ENCODE measurements around the gene TMEM131. TPM values are rescaled to one million over a fixed set of nuclear protein-coding genes. Genes with fewer than 3 reads are reported as not detected.
"Not testable (repeated sequence)": the region's sequence is repeated elsewhere in the genome, so short reads cannot be mapped to it uniquely, and the experiment has no call there.

Gene TMEM131
- polyA plus RNA-seq, 3 donors, result 45.1 to 48.1 (median 46.7) TPM

- DNase-seq (ENCODE audit: extremely low read depth in 1 of 11, low read depth in 9 of 11, low spot score in 4 of 11), result no peak
Measured at GRCh38 chr2:97848306-97848705, 147.4 kb downstream of the TMEM131 start.

GRCh38 chr2:97846716-97847115 is 149.0 kb downstream of the TMEM131 start:
- not testable (repeated sequence) for DNase-seq (ENCODE audit: extremely low read depth in 1 of 11, low read depth in 9 of 11, low spot score in 4 of 11)

- no peak for DNase-seq (ENCODE audit: extremely low read depth in 1 of 11, low read depth in 9 of 11, low spot score in 4 of 11)
Measured at GRCh38 chr2:97845818-97846217, 149.9 kb downstream of the TMEM131 start.

- DNase-seq (ENCODE audit: extremely low read depth in 1 of 11, low read depth in 9 of 11, low spot score in 4 of 11), result no peak
Measured at GRCh38 chr2:97845133-97845532, 150.6 kb downstream of the TMEM131 start.

GRCh38 chr2:97844311-97844859 is 151.4 kb downstream of the TMEM131 start:
- no peak for DNase-seq (ENCODE audit: extremely low read depth in 1 of 11, low read depth in 9 of 11, low spot score in 4 of 11)

GRCh38 chr2:97840198-97840597 is 155.6 kb downstream of the TMEM131 start:
- no peak for DNase-seq (ENCODE audit: extremely low read depth in 1 of 11, low read depth in 9 of 11, low spot score in 4 of 11)

- no peak for DNase-seq (ENCODE audit: extremely low read depth in 1 of 11, low read depth in 9 of 11, low spot score in 4 of 11)
Measured at GRCh38 chr2:97834610-97835009, 161.1 kb downstream of the TMEM131 start.

- no peak for DNase-seq (ENCODE audit: extremely low read depth in 1 of 11, low read depth in 9 of 11, low spot score in 4 of 11)
Measured at GRCh38 chr2:97831121-97831520, 164.6 kb downstream of the TMEM131 start.

GRCh38 chr2:97829255-97829654 is 166.5 kb downstream of the TMEM131 start:
- not testable (repeated sequence) for DNase-seq (ENCODE audit: extremely low read depth in 1 of 11, low read depth in 9 of 11, low spot score in 4 of 11)

GRCh38 chr2:97827013-97827412 is 168.7 kb downstream of the TMEM131 start:
- DNase-seq (ENCODE audit: extremely low read depth in 1 of 11, low read depth in 9 of 11, low spot score in 4 of 11), result not testable (repeated sequence)

- not testable (repeated sequence) for DNase-seq (ENCODE audit: extremely low read depth in 1 of 11, low read depth in 9 of 11, low spot score in 4 of 11)
Measured at GRCh38 chr2:97826266-97826847, 169.4 kb downstream of the TMEM131 start.

GRCh38 chr2:97824011-97824410 is 171.7 kb downstream of the TMEM131 start:
- DNase-seq (ENCODE audit: extremely low read depth in 1 of 11, low read depth in 9 of 11, low spot score in 4 of 11), result not testable (repeated sequence)

- DNase-seq (ENCODE audit: extremely low read depth in 1 of 11, low read depth in 9 of 11, low spot score in 4 of 11), result not testable (repeated sequence)
Measured at GRCh38 chr2:97821862-97822261, 173.9 kb downstream of the TMEM131 start.

GRCh38 chr2:97819754-97820153 is 176.0 kb downstream of the TMEM131 start:
- no peak for DNase-seq (ENCODE audit: extremely low read depth in 1 of 11, low read depth in 9 of 11, low spot score in 4 of 11)

- no peak for DNase-seq (ENCODE audit: extremely low read depth in 1 of 11, low read depth in 9 of 11, low spot score in 4 of 11)
Measured at GRCh38 chr2:97816411-97816810, 179.3 kb downstream of the TMEM131 start.

GRCh38 chr2:97812931-97813330 is 182.8 kb downstream of the TMEM131 start:
- no peak for DNase-seq (ENCODE audit: extremely low read depth in 1 of 11, low read depth in 9 of 11, low spot score in 4 of 11)

GRCh38 chr2:97808816-97809215 is 186.9 kb downstream of the TMEM131 start:
- DNase-seq (ENCODE audit: extremely low read depth in 1 of 11, low read depth in 9 of 11, low spot score in 4 of 11), result no peak

- DNase-seq (ENCODE audit: extremely low read depth in 1 of 11, low read depth in 9 of 11, low spot score in 4 of 11), result peak; percentile 25 to 64 (median 52)
Measured at GRCh38 chr2:97806738-97807618, 188.8 kb downstream of the TMEM131 start.

GRCh38 chr2:97805776-97806175 is 190.0 kb downstream of the TMEM131 start:
- DNase-seq (ENCODE audit: extremely low read depth in 1 of 11, low read depth in 9 of 11, low spot score in 4 of 11), result no peak

- no peak for DNase-seq (ENCODE audit: extremely low read depth in 1 of 11, low read depth in 9 of 11, low spot score in 4 of 11)
Measured at GRCh38 chr2:97801028-97801427, 194.7 kb downstream of the TMEM131 start.

All from renal cortex interstitium (tissue), 11 donors.